IMR-90 (cell line): ENCODE results near the gene WSB1. TPM values are rescaled to one million over a fixed set of nuclear protein-coding genes. Genes with fewer than 3 reads are reported as not detected.

Source experiments
- ATAC-seq: fragments of 200-7000 bp; cut with Tn5 transposase; 2 replicates; pipeline ENCODE4 v1.9.1; 2020; ENCODE audit warnings: low read depth, mild to moderate bottlenecking, moderate library complexity
- BruUV-seq: library from RNA; stranded (reverse); fragments of 400-500 nt; replicated peaks from 2 replicates; lab custom pipeline; 2021; lab: Mats Ljungman, UMichigan
- CTCF ChIA-PET: fragments of 300-600 bp; formaldehyde crosslinking; extraction: SDS; loops from one replicate; lab custom pipeline; 2021; ENCODE audit warnings: antibody characterized with exemption; lab: Yijun Ruan, JAX
- POLR2A ChIA-PET: fragments of 300-600 bp; sonication (Branson Sonifier 250); formaldehyde crosslinking; loops from one replicate; lab custom pipeline; 2022; ENCODE audit warnings: antibody characterized with exemption; ENCODE audit not compliant: unreplicated experiment; lab: Charles Lee
- DNase-seq: peaks from one replicate; pipeline ENCODE4 v3.0.0; 2013
- H2AFZ ChIP-seq: replicated peaks from 2 replicates; pipeline ENCODE3; 2013; ENCODE audit warnings: low read length, mild to moderate bottlenecking; ENCODE audit not compliant: poor library complexity
- H2AK5ac ChIP-seq: 2 replicates; pipeline ENCODE4 v1.6.1; 2013; ENCODE audit warnings: low read depth, low read length, inconsistent platforms
- H2AK9ac ChIP-seq: replicated peaks from 2 replicates; pipeline ENCODE3; 2013; ENCODE audit warnings: mild to moderate bottlenecking, low read depth, low read length, moderate library complexity; ENCODE audit not compliant: poor library complexity
- H2BK120ac ChIP-seq: 2 replicates; pipeline ENCODE4 v1.6.1; 2013; ENCODE audit warnings: low read depth, low read length, inconsistent platforms
- H2BK15ac ChIP-seq: 3 replicates; pipeline ENCODE4 v1.6.1; 2013; ENCODE audit warnings: low read depth, low read length, inconsistent platforms
- H2BK20ac ChIP-seq: 2 replicates; pipeline ENCODE4 v1.6.1; 2013; ENCODE audit warnings: low read depth, mild to moderate bottlenecking, inconsistent platforms, low read length, moderate library complexity
- H2BK5ac ChIP-seq: 2 replicates; pipeline ENCODE4 v1.6.1; 2013; ENCODE audit warnings: mild to moderate bottlenecking, low read depth, low read length, inconsistent platforms; ENCODE audit not compliant: poor library complexity, severe bottlenecking
- H3K14ac ChIP-seq: replicated peaks from 2 replicates; pipeline ENCODE4 v1.6.1; 2013; ENCODE audit warnings: low read depth, low read length, inconsistent platforms
- H3K18ac ChIP-seq: 2 replicates; pipeline ENCODE4 v1.6.1; 2013; ENCODE audit warnings: low read depth, low read length, control low read depth
- H3K23ac ChIP-seq: 2 replicates; pipeline ENCODE4 v1.6.1; 2013; ENCODE audit warnings: low read depth, low read length, inconsistent platforms
- H3K27ac ChIP-seq: 2 replicates; pipeline ENCODE4 v1.5.1; 2013; ENCODE audit warnings: mild to moderate bottlenecking, control low read depth, low read length; ENCODE audit not compliant: insufficient read depth
- H3K27me3 ChIP-seq: 2 replicates; pipeline ENCODE4 v1.6.1; 2013; ENCODE audit warnings: low read length; ENCODE audit not compliant: control insufficient read depth, insufficient read depth
- H3K36me3 ChIP-seq: 2 replicates; pipeline ENCODE4 v1.6.1; 2013; ENCODE audit warnings: low read length, mixed read lengths; ENCODE audit not compliant: control insufficient read depth, insufficient read depth
- H3K4ac ChIP-seq: 2 replicates; pipeline ENCODE4 v1.6.1; 2013; ENCODE audit warnings: low read depth, low read length, inconsistent platforms
- H3K4me1 ChIP-seq: 2 replicates; pipeline ENCODE4 v1.6.1; 2013; ENCODE audit warnings: low read length, mixed read lengths; ENCODE audit not compliant: control insufficient read depth, insufficient read depth
- H3K4me2 ChIP-seq: 2 replicates; pipeline ENCODE4 v1.6.1; 2013; ENCODE audit warnings: low read depth, mild to moderate bottlenecking, control low read depth, low read length, moderate library complexity
- H3K4me3 ChIP-seq: 2 replicates; pipeline ENCODE4 v1.5.1; 2013; ENCODE audit warnings: low read depth, mild to moderate bottlenecking, control low read depth, low read length, moderate library complexity; ENCODE audit not compliant: insufficient read depth
- H3K56ac ChIP-seq: 2 replicates; pipeline ENCODE4 v1.6.1; 2013; ENCODE audit warnings: low read length, inconsistent platforms; ENCODE audit not compliant: insufficient read depth; ENCODE audit errors: extremely low read depth
- H3K79me1 ChIP-seq, 2 experiments: 2 replicates each; pipeline ENCODE4 v1.6.1; 2013; ENCODE audit warnings: low read length in 2 of 2, inconsistent platforms in 1 of 2, low read depth in 1 of 2
- H3K9ac ChIP-seq: 2 replicates; pipeline ENCODE4 v1.6.1; 2013; ENCODE audit warnings: low read depth, low read length, control low read depth
- H3K9me1 ChIP-seq: 2 replicates; pipeline ENCODE4 v1.6.1; 2013; ENCODE audit warnings: low read length, inconsistent platforms; ENCODE audit not compliant: insufficient read depth
- H3K9me3 ChIP-seq: 2 replicates; pipeline ENCODE4 v1.6.1; 2013; ENCODE audit warnings: low read length; ENCODE audit not compliant: control insufficient read depth, insufficient read depth
- H4K20me1 ChIP-seq: 2 replicates; pipeline ENCODE4 v1.6.1; 2013; ENCODE audit warnings: low read length, inconsistent platforms; ENCODE audit not compliant: insufficient read depth
- H4K5ac ChIP-seq: 2 replicates; pipeline ENCODE4 v1.6.1; 2013; ENCODE audit warnings: mild to moderate bottlenecking, low read depth, low read length, control low read depth
- H4K8ac ChIP-seq, 2 experiments: 2 replicates each; pipeline ENCODE4 v1.6.1; 2013; ENCODE audit warnings: low read depth in 2 of 2, low read length in 2 of 2, control low read depth in 1 of 2, inconsistent platforms in 1 of 2
- H4K91ac ChIP-seq: 2 replicates; pipeline ENCODE4 v1.6.1; 2013; ENCODE audit warnings: low read depth, low read length, inconsistent platforms; ENCODE audit not compliant: insufficient read depth
- BHLHE40 ChIP-seq: fragments of 150-350 bp; IDR thresholded peaks from 2 replicates; pipeline ENCODE4 v1.6.1; 2016; ENCODE audit warnings: mild to moderate bottlenecking, low read depth, low read length
- CEBPB ChIP-seq: IDR thresholded peaks from 2 replicates; pipeline ENCODE4 v1.6.1; 2012; ENCODE audit warnings: low read depth, low read length, improper control_type of control experiment
- CHD1 ChIP-seq: IDR thresholded peaks from 2 replicates; pipeline ENCODE4 v1.6.1; 2012; ENCODE audit warnings: low read depth, low read length, improper control_type of control experiment
- FOS ChIP-seq: fragments of 150-350 bp; IDR thresholded peaks from 2 replicates; pipeline ENCODE4 v1.6.1; 2016; ENCODE audit warnings: low read depth, low read length
- MAFK ChIP-seq: IDR thresholded peaks from 2 replicates; pipeline ENCODE4 v1.6.1; 2012; ENCODE audit warnings: low read depth, low read length, improper control_type of control experiment
- MXI1 ChIP-seq: IDR thresholded peaks from 2 replicates; pipeline ENCODE4 v1.6.1; 2012; ENCODE audit warnings: low read depth, mild to moderate bottlenecking, low read length, moderate library complexity, borderline replicate concordance
- NFE2L2 ChIP-seq: fragments of 150-350 bp; IDR thresholded peaks from 2 replicates; pipeline ENCODE4 v1.6.1; 2016; ENCODE audit warnings: low read depth, mild to moderate bottlenecking, low read length
- POLR2A ChIP-seq: IDR thresholded peaks from 2 replicates; pipeline ENCODE4 v1.6.1; 2012; ENCODE audit warnings: mild to moderate bottlenecking, low read depth, low read length
- RAD21 ChIP-seq: IDR thresholded peaks from 2 replicates; pipeline ENCODE4 v1.6.1; 2012; ENCODE audit warnings: low read length, improper control_type of control experiment
- RCOR1 ChIP-seq: IDR thresholded peaks from 2 replicates; pipeline ENCODE4 v1.6.1; 2012; ENCODE audit warnings: mild to moderate bottlenecking, low read length, improper control_type of control experiment; ENCODE audit not compliant: insufficient replicate concordance
- RFX5 ChIP-seq: IDR thresholded peaks from 2 replicates; pipeline ENCODE4 v1.8.0; 2012; ENCODE audit warnings: low read depth, mild to moderate bottlenecking, low read length, moderate library complexity
- SMC3 ChIP-seq: fragments of 150-350 bp; IDR thresholded peaks from 2 replicates; pipeline ENCODE4 v1.6.1; 2016; ENCODE audit warnings: low read depth, mild to moderate bottlenecking, antibody characterized with exemption, low read length, moderate library complexity
- WGBS, 2 experiments: methylation state at CpG; one replicate each; pipeline versions ENCODE4 v1.1.5 to v1.1.7; 2013; ENCODE audit warnings: missing lambda C conversion rate in 2 of 2; ENCODE audit not compliant: insufficient read length in 1 of 2; ENCODE audit errors: extremely low coverage in 2 of 2; 5-methylcytosine and 5-hydroxymethylcytosine counted together
- dilution Hi-C: fragments of 300-500 bp; cut with HindIII; formaldehyde crosslinking; loops from one replicate; pipeline ENCODE4 v1.14.3; 2018; ENCODE audit warnings: low sequenced_read_pairs; ENCODE audit not compliant: unreplicated experiment
- in situ Hi-C: fragments of 300-500 bp; cut with MboI; formaldehyde crosslinking; loops from 3 replicates; pipeline ENCODE4 v1.14.3; 2019; ENCODE audit warnings: low sequenced_read_pairs, inconsistent platforms, mixed read lengths
- intact Hi-C: fragments of 100-400 bp; cut with micrococcal nuclease; formaldehyde crosslinking; loops from 2 replicates; pipeline ENCODE4 v1.10.0; 2022
- polyA plus RNA-seq, 3 experiments: library from polyadenylated mRNA; depleted of rRNA; stranded (reverse); fragments of >200 nt; gene quantifications; 2 replicates each; pipeline ENCODE4 v1.2.3, GENCODE V29; 2012; ENCODE audit warnings: low replicate concordance in 1 of 3
- total RNA-seq: library from RNA; depleted of rRNA; stranded (reverse); fragments of >200 nt; gene quantifications from 2 replicates; pipeline ENCODE4 v1.2.3, GENCODE V29; 2012
- TF ChIP-seq, protein P1 (sequence below): fragments of 150-350 bp; IDR thresholded peaks from 2 replicates; pipeline ENCODE4 v1.6.1; 2017; ENCODE audit warnings: mild to moderate bottlenecking, antibody characterized with exemption, low read length, low read depth
- TF ChIP-seq, protein P2 (sequence below): conservative IDR thresholded peaks from 2 replicates; pipeline ENCODE4 v1.5.1; 2012; ENCODE audit warnings: mild to moderate bottlenecking, low read depth, low read length, improper control_type of control experiment

Gene WSB1
- total and polyA plus RNA-seq, 2 of the 4 experiments (the other 2 are of a cell fraction), result 140 to 266 TPM

DNA sequence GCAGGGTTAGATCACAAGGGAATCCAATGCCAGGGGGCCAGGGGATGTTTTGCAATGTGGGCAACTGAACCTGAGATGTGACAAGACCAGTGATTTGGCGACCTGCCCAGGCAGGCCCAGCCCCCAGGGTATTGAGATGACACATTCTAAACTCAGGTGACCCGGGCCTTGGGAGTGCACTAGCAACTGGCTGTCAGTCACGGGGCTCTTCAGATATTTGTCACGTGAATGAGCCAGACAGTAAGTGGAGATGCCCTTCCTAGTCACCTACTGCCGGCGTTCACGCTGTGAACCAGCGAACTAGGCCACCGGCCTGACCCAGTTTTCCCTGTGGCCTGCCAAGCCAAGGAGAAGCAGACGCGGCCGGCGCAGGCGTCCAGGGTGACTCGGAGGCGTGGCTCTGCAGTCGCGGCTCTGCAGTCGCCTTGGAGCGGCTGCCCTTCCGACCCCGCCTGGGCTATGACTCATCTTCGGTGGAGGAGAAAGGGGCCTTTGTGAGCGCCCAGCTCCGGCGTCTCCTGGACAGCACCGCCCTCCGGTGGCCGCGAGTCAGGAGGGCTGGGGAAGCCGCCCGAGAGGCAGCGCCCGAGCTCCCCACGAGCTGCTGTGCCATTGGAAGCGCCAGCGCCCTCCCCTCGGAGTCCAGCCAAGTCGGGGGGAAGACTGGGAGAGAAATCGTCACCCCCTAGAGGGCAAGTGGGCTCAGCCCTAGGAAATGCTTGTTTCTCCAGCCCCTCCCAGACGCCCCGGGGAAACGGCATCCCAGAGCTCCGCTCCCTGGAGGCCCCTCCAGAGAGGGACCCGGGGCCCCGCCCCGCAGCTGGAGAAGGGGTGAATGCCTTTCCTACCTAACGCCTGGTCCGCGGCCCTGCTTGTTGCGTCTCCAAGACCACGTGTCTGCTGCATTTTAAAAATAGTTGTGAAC is 38.8 kb downstream of the WSB1 start:
- H3K79me1 ChIP-seq, result no peaks in the 10 kb centered on the region
- H2BK120ac ChIP-seq, result peak overlapping the region; percentile 85
- peak overlapping the region; percentile 75 for H4K91ac ChIP-seq
- peaks cover 4% of the 10 kb centered on the region; the same call in 1 of the 2 replicates for H3K4me1 ChIP-seq
- peak overlapping the region; percentile 62 for H2BK20ac ChIP-seq
- peak overlapping the region; percentile 87 for H2AK5ac ChIP-seq
- peak overlapping the region; percentile 74 for H3K14ac ChIP-seq
- H4K20me1 ChIP-seq, result no peaks in the 10 kb centered on the region
- 0% methylated on average over 7 of the region's 52 CpGs; no CpG with 5 or more reads in 1 of the 2 experiments for WGBS, 2 experiments
- BruUV-seq, result no TSS peak
- H2AFZ ChIP-seq, result peak overlapping the region; percentile 95
- peak overlapping the region; percentile 12; the same call in 1 of the 2 replicates for H3K18ac ChIP-seq
- peak overlapping the region; percentile 46; the same call in 1 of the 2 replicates for H3K56ac ChIP-seq
- peak overlapping the region; percentile 40; the same call in 1 of the 2 replicates for H3K23ac ChIP-seq
- in situ Hi-C loops, result loop anchor here (5.0 kb wide), 1 partner anchor 90 kb away; no protein-coding TSS in a partner anchor
- H4K5ac ChIP-seq, result peak overlapping the region; percentile 10; the same call in 1 of the 2 replicates
- H3K27ac ChIP-seq, result peak overlapping the region; percentile 48
- H3K9ac ChIP-seq, result peak overlapping the region; percentile 36
- peak overlapping the region; percentile 71 for H3K4ac ChIP-seq
- H4K8ac ChIP-seq, result peak overlapping the region; percentile 22 to 96; a peak in 3 of 4 replicates
- ChIA-PET POLR2A (interaction anchor here (0.5 to 0.8 kb wide), 2 partner anchors 39 to 103 kb away, joined by 3 to 4 read pairs; partner anchors contain the start of gene WSB1), CTCF (interaction anchor here (0.5 to 1.9 kb wide), 16 partner anchors 11 to 267 kb away, joined by 3 to 44 read pairs (median 4); no protein-coding TSS in a partner anchor)
- no peaks in the 10 kb centered on the region for H3K36me3 ChIP-seq
- H2BK5ac ChIP-seq, result peak overlapping the region; percentile 30
- H2AK9ac ChIP-seq, result peak overlapping the region; percentile 74
- peak; percentile 94 for DNase-seq
- peak overlapping the region; percentile 40 for H3K4me3 ChIP-seq
- ATAC-seq, result peak; percentile 97
- intact Hi-C loops, result loop anchor here (1.0 to 5.0 kb wide), 4 partner anchors 87 to 269 kb away; no protein-coding TSS in a partner anchor
- H2BK15ac ChIP-seq, result no peak overlapping the region; the same call in 2 of the 3 replicates
- no peaks in the 10 kb centered on the region for H3K27me3 ChIP-seq
- dilution Hi-C loops, result loop anchor here (25.0 kb wide), 1 partner anchor 95 kb away; no protein-coding TSS in a partner anchor
- no peaks in the 10 kb centered on the region for H3K9me3 ChIP-seq
- H3K4me2 ChIP-seq, result peak overlapping the region; percentile 63
- peaks cover 10% of the 10 kb centered on the region for H3K9me1 ChIP-seq
- peak; percentile 40 for TF ChIP-seq MXI1
- TF ChIP-seq, protein P1, sequence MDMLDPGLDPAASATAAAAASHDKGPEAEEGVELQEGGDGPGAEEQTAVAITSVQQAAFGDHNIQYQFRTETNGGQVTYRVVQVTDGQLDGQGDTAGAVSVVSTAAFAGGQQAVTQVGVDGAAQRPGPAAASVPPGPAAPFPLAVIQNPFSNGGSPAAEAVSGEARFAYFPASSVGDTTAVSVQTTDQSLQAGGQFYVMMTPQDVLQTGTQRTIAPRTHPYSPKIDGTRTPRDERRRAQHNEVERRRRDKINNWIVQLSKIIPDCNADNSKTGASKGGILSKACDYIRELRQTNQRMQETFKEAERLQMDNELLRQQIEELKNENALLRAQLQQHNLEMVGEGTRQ, result peak; percentile 69
- no peak for TF ChIP-seq NFE2L2
- peak; percentile 67 for TF ChIP-seq BHLHE40
- peak; percentile 69; the same call in 1 of the 2 replicates for TF ChIP-seq CHD1
- TF ChIP-seq MAFK, result no peak
- peak; percentile 96 for TF ChIP-seq RAD21
- no peak for TF ChIP-seq RCOR1
- peak; percentile 51 for TF ChIP-seq POLR2A
- TF ChIP-seq, protein P2, sequence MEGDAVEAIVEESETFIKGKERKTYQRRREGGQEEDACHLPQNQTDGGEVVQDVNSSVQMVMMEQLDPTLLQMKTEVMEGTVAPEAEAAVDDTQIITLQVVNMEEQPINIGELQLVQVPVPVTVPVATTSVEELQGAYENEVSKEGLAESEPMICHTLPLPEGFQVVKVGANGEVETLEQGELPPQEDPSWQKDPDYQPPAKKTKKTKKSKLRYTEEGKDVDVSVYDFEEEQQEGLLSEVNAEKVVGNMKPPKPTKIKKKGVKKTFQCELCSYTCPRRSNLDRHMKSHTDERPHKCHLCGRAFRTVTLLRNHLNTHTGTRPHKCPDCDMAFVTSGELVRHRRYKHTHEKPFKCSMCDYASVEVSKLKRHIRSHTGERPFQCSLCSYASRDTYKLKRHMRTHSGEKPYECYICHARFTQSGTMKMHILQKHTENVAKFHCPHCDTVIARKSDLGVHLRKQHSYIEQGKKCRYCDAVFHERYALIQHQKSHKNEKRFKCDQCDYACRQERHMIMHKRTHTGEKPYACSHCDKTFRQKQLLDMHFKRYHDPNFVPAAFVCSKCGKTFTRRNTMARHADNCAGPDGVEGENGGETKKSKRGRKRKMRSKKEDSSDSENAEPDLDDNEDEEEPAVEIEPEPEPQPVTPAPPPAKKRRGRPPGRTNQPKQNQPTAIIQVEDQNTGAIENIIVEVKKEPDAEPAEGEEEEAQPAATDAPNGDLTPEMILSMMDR, result peak; percentile 96
- TF ChIP-seq SMC3, result peak; percentile 86
- TF ChIP-seq FOS, result peak; percentile 95
- TF ChIP-seq CEBPB, result peak; percentile 72
- no peak for TF ChIP-seq RFX5
